GM19452 (cell line): ENCODE measurements around the gene TBC1D4.

Source experiments
- ATAC-seq: cut with Tn5 transposase; IDR thresholded peaks from one replicate; pipeline ENCODE4 v1.9.1; 2021; ENCODE audit not compliant: unreplicated experiment

TBC1D4 gene

GRCh38 chr13:75486146-75487062 lies 4.4 kb upstream of the TBC1D4 start:
- ATAC-seq: no peak

- no peak for ATAC-seq
Measured at GRCh38 chr13:75485286-75486062, 3.5 kb upstream of the TBC1D4 start.

- no peak for ATAC-seq
Measured at GRCh38 chr13:75482820-75483079, 781 bp upstream of the TBC1D4 start.

GRCh38 chr13:75481176-75482069 lies 546 bp downstream of the TBC1D4 start:
- peak; percentile 23 for ATAC-seq

GRCh38 chr13:75480671-75481175 lies 1.2 kb downstream of the TBC1D4 start:
- ATAC-seq: peak; percentile 14

GRCh38 chr13:75479102-75479740 lies 2.7 kb downstream of the TBC1D4 start:
- no peak for ATAC-seq

- ATAC-seq: no peak
Measured at GRCh38 chr13:75478659-75479058, 3.3 kb downstream of the TBC1D4 start.

- no peak for ATAC-seq
Measured at GRCh38 chr13:75474956-75475355, 7.0 kb downstream of the TBC1D4 start.

GRCh38 chr13:75473468-75473867 lies 8.5 kb downstream of the TBC1D4 start:
- ATAC-seq: no peak

GRCh38 chr13:75470676-75471075 lies 11.3 kb downstream of the TBC1D4 start:
- ATAC-seq: no peak

GRCh38 chr13:75469047-75469446 lies 12.9 kb downstream of the TBC1D4 start:
- ATAC-seq: no peak

GRCh38 chr13:75468602-75469001 lies 13.4 kb downstream of the TBC1D4 start:
- ATAC-seq: no peak

GRCh38 chr13:75468098-75468497 lies 13.9 kb downstream of the TBC1D4 start:
- ATAC-seq: no peak

GRCh38 chr13:75467040-75467728 lies 14.8 kb downstream of the TBC1D4 start:
- ATAC-seq: no peak

- ATAC-seq: no peak
Measured at GRCh38 chr13:75465236-75465635, 16.7 kb downstream of the TBC1D4 start.

GRCh38 chr13:75461314-75461713 lies 20.7 kb downstream of the TBC1D4 start:
- ATAC-seq: no peak

GRCh38 chr13:75460644-75461043 lies 21.3 kb downstream of the TBC1D4 start:
- no peak for ATAC-seq

- ATAC-seq: peak; percentile 100
Measured at GRCh38 chr13:75458696-75459422, 23.1 kb downstream of the TBC1D4 start.

GRCh38 chr13:75455962-75456361 lies 26.0 kb downstream of the TBC1D4 start:
- ATAC-seq: no peak
